ENCODE measurements around the gene APC. TPM values are rescaled to one million over a fixed set of nuclear protein-coding genes. Genes with fewer than 3 reads are reported as not detected.

Gene APC
- total and polyA plus RNA-seq, 12 donors, result 3.1 to 47.6 (median 36.6) TPM

- TF ChIP-seq CTCF (IDR thresholded peaks at IDR 0.05), result no peak
- intact Hi-C loops (cut with DNase I), result no loop called here
- Histone ChIP-seq H3K4me1 (peaks cover 0 to 8% (median 0%) of the 10 kb centered on the region in 9 donors), H3K27me3 (no peaks in the 10 kb centered on the region), H3K36me3 (peaks cover 0 to 94% (median 17%) of the 10 kb centered on the region in 9 donors), H3K27ac (no peak overlapping the region), H3K9me3 (no peaks in the 10 kb centered on the region), H3K4me3 (no peak overlapping the region)
- ATAC-seq, result no peak
- no peak for DNase-seq
- 67 to 71% methylated on average over 3 of the region's 3 CpGs for WGBS, 2 donors
These were observed 57.7 kb downstream of the APC start for GRCh38 chr5:112795342-112795741.

GRCh38 chr5:112795944-112796678 lies 58.4 kb downstream of the APC start:
- peaks cover 0 to 94% (median 17%) of the 10 kb centered on the region in 9 donors for H3K36me3 ChIP-seq
- intact Hi-C loops (cut with DNase I), result no loop called here

GRCh38 chr5:112799661-112800060 lies 62.0 kb downstream of the APC start:
- no peak for DNase-seq
- no peak for TF ChIP-seq CTCF (IDR thresholded peaks at IDR 0.05)
- Histone ChIP-seq H3K9me3 (no peaks in the 10 kb centered on the region), H3K27me3 (no peaks in the 10 kb centered on the region), H3K4me3 (no peak overlapping the region), H3K27ac (no peak overlapping the region), H3K36me3 (peaks cover 0 to 92% (median 15%) of the 10 kb centered on the region in 9 donors), H3K4me1 (peaks cover 0 to 15% (median 0%) of the 10 kb centered on the region in 9 donors)
- WGBS, 2 donors, result 69 to 77% methylated on average over 3 of the region's 3 CpGs
- intact Hi-C loops (cut with DNase I), result no loop called here
- peak in 1 of 8 donors; percentile 49 for ATAC-seq

More at GRCh38 chr5:112795944-112796678, 58.4 kb downstream of the APC start:
- H3K9me3 ChIP-seq, result no peaks in the 10 kb centered on the region
- peaks cover 0 to 15% (median 0%) of the 10 kb centered on the region in 9 donors for H3K4me1 ChIP-seq
- 78 to 82% methylated on average over 2 of the region's 2 CpGs for WGBS, 2 donors
- no peak overlapping the region for H3K4me3 ChIP-seq
- DNase-seq, result no peak
- H3K27me3 ChIP-seq, result no peaks in the 10 kb centered on the region
- no peak for TF ChIP-seq CTCF (IDR thresholded peaks at IDR 0.05)
- H3K27ac ChIP-seq, result no peak overlapping the region
- no peak for ATAC-seq

DNA sequence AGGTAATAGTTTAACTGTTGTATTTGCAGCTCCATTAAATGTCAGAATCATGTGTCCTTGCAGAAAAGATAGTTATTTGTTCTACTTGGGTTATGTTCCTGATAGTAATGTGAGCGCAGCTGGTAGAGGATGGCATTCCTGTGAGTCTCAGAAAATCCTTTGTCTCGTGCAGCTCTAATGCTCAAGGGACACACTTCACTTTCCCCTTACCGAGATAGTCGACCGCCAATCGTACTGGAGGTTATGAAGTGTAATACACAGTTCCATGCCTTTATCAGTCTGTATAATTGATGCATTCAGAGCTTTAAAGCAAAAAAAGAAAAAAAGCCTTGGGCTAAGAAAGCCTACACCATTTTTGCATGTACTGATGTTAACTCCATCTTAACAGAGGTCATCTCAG lies 63.2 kb downstream of the APC start:
- DNase-seq (no peak), ATAC-seq (no peak)
- Histone ChIP-seq H3K4me1 (peaks cover 0 to 15% (median 0%) of the 10 kb centered on the region in 9 donors), H3K4me3 (no peak overlapping the region), H3K27me3 (no peaks in the 10 kb centered on the region), H3K27ac (no peak overlapping the region), H3K9me3 (no peaks in the 10 kb centered on the region), H3K36me3 (peaks cover 0 to 92% (median 11%) of the 10 kb centered on the region in 9 donors)
- intact Hi-C loops (cut with DNase I), result no loop called here
- no peak for TF ChIP-seq CTCF (IDR thresholded peaks at IDR 0.05)
- 65 to 68% methylated on average over 6 of the region's 6 CpGs for WGBS, 2 donors

Measured in heart right ventricle (tissue), 16 donors.